Pancreas (tissue), 10 donors: ENCODE results near the gene SPHK2. TPM values are rescaled to one million over a fixed set of nuclear protein-coding genes. Genes with fewer than 3 reads are reported as not detected.

Source experiments
- ATAC-seq, 4 donors: fragments of 200-7000 bp; cut with Tn5 transposase; one replicate each; pipeline versions ENCODE4 v1.8.0 to v1.9.1; 2020; ENCODE audit warnings: mild to moderate bottlenecking in 4 of 4, moderate library complexity in 4 of 4
- DNase-seq, 6 donors: peaks; one replicate each; pipeline ENCODE4 v3.0.0-alpha.2; 2020
- FAIRE-seq: peaks from 2 replicates; lab custom pipeline; 2012; peaks lifted over from hg19 to GRCh38; lab: Jason Lieb, UNC
- H3K27ac ChIP-seq, 4 donors: fragments of 200-600 bp; sonication (generic); 1 replicate in 3 of 4; 2 replicates in 1 of 4; pipeline versions ENCODE4 v1.5.0 to v1.8.0; 2020
- H3K27me3 ChIP-seq, 4 donors: fragments of 200-600 bp; one replicate each; pipeline ENCODE4 v1.8.0; 2021
- H3K36me3 ChIP-seq, 3 donors: fragments of 200-600 bp; sonication (generic) in 1 of 3; one replicate each; pipeline versions ENCODE4 v1.5.0 to v1.8.0; 2020 to 2021
- H3K4me1 ChIP-seq, 3 donors: fragments of 200-600 bp; one replicate each; pipeline ENCODE4 v1.8.0; 2021
- H3K4me3 ChIP-seq, 4 donors: fragments of 200-600 bp; sonication (generic) in 2 of 4; one replicate each; pipeline versions ENCODE4 v1.5.0 to v1.8.0; 2020 to 2021
- H3K9me3 ChIP-seq, 4 donors: fragments of 200-600 bp; one replicate each; pipeline ENCODE4 v1.8.0; 2021
- WGBS, 2 donors: extraction: QIAGEN DNeasy Blood & Tissue Kit; methylation state at CpG; one replicate each; pipeline ENCODE4 v1.1.7; 2013; 5-methylcytosine and 5-hydroxymethylcytosine counted together
- intact Hi-C, 3 donors: fragments of 100-400 bp; cut with DNase I; formaldehyde crosslinking; loops; one replicate each; pipeline versions ENCODE4 v1.11.1 to v1.14.2; 2022
- polyA plus RNA-seq, 2 donors: library from polyadenylated mRNA; stranded (reverse); fragments of 200-250 nt; gene quantifications; one replicate each; pipeline ENCODE4 v1.2.3, GENCODE V29; 2013
- total RNA-seq, 6 donors: library from RNA; stranded (reverse); fragmentation: NEBNext Ultra II Directional in 4 of 6; extraction: Animal tissue kit (Norgen Biotek cat#: 25700) in 4 of 6; gene quantifications; one replicate each; pipeline versions ENCODE4 v1.2.1 to v1.2.4, GENCODE V29; 2021 to 2023
- TF ChIP-seq, protein P1 (sequence below), 4 donors: fragments of 200-600 bp; sonication (generic) in 3 of 4; IDR thresholded peaks; one replicate each; pipeline versions ENCODE4 v1.5.0 to v1.8.0; 2021; ENCODE audit warnings: antibody characterized with exemption in 4 of 4
- donor health status: healthy with polysubstance abuse.
- donor health status: DM: no; HTN: no; CAD: no; lungs with moderate emphysema.
- donor health status: DM: no; HTN: no; CAD: no.
- donor health status: control.
- donor health status: control.
- donor health status: Bipolar disorder and iron deficiency.
- donor health status: DM: yes; HTN: yes; CAD: no.
- donor health status: DM: no; HTN: no; CAD: no.
- donor health status: DM: no; HTN: no; CAD: no.
- donor health status: DM: yes; HTN: yes; CAD: no.

The SPHK2 gene
- total and polyA plus RNA-seq, 8 donors: 4.3 to 24.0 (median 7.5) TPM

DNA sequence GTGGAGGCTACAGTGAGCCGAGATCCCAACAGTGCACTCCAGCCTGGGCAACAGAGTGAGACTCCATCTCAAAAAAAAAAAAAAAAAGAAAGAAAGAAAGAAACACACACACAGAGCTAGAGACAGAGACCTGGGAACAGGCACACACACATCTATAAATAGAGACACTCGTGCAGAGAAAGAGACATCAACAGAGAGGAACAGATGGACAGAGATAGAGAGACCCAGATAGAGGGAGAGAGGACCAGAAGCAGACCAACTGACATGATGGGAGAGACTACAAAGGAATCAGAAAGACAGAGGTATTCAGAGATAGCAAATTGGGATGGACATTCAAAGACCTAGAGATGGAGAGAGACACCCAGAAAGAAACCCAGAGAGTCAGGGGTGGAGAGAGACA lies 28.8 kb downstream of the SPHK2 start:
- intact Hi-C loops: loop anchor here in 1 of 3 donors (10.0 kb wide), 1 partner anchor 197 kb away; no protein-coding TSS in a partner anchor
- TF ChIP-seq, protein P1, sequence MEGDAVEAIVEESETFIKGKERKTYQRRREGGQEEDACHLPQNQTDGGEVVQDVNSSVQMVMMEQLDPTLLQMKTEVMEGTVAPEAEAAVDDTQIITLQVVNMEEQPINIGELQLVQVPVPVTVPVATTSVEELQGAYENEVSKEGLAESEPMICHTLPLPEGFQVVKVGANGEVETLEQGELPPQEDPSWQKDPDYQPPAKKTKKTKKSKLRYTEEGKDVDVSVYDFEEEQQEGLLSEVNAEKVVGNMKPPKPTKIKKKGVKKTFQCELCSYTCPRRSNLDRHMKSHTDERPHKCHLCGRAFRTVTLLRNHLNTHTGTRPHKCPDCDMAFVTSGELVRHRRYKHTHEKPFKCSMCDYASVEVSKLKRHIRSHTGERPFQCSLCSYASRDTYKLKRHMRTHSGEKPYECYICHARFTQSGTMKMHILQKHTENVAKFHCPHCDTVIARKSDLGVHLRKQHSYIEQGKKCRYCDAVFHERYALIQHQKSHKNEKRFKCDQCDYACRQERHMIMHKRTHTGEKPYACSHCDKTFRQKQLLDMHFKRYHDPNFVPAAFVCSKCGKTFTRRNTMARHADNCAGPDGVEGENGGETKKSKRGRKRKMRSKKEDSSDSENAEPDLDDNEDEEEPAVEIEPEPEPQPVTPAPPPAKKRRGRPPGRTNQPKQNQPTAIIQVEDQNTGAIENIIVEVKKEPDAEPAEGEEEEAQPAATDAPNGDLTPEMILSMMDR (IDR thresholded peaks at IDR 0.05): no peak
- Histone ChIP-seq H3K4me1 (peaks cover 0 to 3% (median 0%) of the 10 kb centered on the region in 3 donors), H3K36me3 (no peaks in the 10 kb centered on the region), H3K27ac (no peak overlapping the region), H3K27me3 (no peaks in the 10 kb centered on the region), H3K9me3 (no peaks in the 10 kb centered on the region), H3K4me3 (no peak overlapping the region)
- FAIRE-seq (no peak), ATAC-seq (no peak), DNase-seq (no peak)
- WGBS, 2 donors: 68 to 70% methylated on average over 2 of the region's 2 CpGs

DNA sequence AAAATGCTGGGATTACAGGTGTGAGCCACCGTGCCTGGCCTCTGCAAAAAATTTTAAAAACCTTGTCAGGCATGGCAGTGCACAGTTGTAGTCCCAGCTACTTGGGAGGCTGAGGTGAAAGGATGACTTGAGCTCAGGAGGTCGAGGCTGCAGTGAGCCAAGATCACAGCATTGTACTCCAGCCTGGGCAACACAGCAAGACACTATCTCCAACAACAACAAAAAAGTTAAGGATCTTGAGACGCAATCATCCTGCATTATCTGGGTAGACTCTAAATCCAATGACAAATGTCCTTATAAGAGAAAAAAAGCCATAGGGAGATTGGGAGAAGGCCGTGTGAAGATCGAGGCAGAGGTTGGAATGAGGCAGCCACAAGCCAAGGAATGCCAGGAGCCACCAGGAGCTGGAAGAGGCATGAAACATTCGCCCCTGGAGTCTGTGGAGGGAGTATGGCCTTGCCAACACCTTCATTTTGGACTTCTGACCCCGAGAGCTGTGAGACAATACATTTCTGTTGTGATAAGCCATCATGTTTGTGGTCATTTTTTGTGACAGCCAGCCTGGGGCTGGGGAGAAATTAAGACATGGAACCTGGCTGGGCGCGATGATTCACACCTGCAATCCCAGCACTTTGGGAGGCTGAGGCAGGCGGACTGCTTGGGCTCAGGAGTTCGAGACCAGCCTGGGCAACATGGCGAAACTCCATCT lies 31.8 kb downstream of the SPHK2 start:
- FAIRE-seq: no peak
- Histone ChIP-seq H3K9me3 (no peaks in the 10 kb centered on the region), H3K27ac (no peak overlapping the region), H3K4me1 (no peaks in the 10 kb centered on the region), H3K36me3 (no peaks in the 10 kb centered on the region), H3K27me3 (no peaks in the 10 kb centered on the region), H3K4me3 (no peak overlapping the region)
- WGBS, 2 donors: 86 to 89% methylated on average over 12 of the region's 12 CpGs
- DNase-seq: no peak
- no peak for ATAC-seq
- intact Hi-C loops: loop anchor here in 1 of 3 donors (10.0 kb wide), 1 partner anchor 184 kb away; the partner anchor contains the start of gene HSD17B14
- TF ChIP-seq, protein P1 (IDR thresholded peaks at IDR 0.05): no peak

DNA sequence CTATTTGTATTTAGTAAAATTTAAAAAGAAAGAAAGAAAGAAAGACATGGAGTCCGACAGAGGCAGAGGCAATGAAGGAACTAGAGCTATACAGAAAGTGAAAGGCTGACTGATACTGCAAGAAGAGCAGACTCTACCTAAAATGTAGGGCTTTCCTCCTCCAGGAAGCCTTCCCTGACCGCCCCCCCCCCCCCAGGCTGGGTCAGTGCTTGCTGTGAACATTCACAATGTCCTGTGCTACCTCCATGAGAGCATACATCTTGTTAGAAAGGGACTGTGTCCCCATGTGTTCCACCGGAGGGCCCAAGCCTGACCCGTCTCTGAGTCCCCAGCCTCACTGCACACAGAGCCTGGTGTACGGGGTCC lies 32.4 kb downstream of the SPHK2 start:
- ATAC-seq (no peak), DNase-seq (no peak), FAIRE-seq (no peak)
- H3K36me3 ChIP-seq: no peaks in the 10 kb centered on the region
- no peaks in the 10 kb centered on the region for H3K4me1 ChIP-seq
- H3K27ac ChIP-seq: no peak overlapping the region
- TF ChIP-seq, protein P1 (IDR thresholded peaks at IDR 0.05): no peak
- no peaks in the 10 kb centered on the region for H3K9me3 ChIP-seq
- intact Hi-C loops: loop anchor here in 1 of 3 donors (10.0 kb wide), 1 partner anchor 183 kb away; the partner anchor contains the start of gene HSD17B14
- H3K27me3 ChIP-seq: no peaks in the 10 kb centered on the region
- WGBS, 2 donors: 77 to 93% methylated on average over 5 of the region's 5 CpGs
- no peak overlapping the region for H3K4me3 ChIP-seq

DNA sequence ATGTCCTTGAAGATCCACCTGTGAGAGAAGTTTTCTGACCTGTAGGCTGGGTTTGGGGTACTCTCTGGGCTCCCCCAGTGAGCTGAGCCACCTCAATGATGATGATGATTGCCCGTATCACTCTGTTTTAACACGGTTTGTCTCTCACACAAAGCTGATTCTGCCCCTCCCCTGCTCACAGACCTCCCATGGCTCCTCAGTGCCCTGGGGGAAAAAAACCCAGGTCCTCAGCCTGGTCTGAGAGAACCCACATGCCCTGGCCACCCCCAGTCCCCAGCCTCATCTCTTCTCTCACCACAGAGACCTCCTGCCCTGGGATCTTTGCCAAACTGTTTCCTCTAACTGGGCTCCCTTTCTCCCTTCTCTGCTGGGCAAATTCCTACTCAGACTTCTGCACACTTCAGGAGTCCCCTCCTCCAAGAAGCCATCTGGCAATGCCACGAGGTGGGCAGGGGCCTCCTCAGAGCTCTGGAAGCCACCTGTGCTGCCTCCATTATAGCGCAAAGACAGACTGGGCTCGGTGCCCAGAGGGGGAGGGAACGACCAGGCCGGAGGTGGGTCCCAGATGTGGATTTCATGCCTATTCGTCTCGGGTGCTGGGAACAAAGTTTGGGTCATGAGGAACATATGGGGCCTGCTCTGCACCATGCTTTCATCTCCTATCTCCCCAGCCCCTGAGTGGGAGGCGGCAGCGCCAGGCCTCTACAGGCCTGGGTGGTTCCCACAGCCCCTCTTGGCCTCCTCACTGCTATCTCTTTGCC lies 35.2 kb downstream of the SPHK2 start:
- H3K27me3 ChIP-seq: no peaks in the 10 kb centered on the region
- no peak for ATAC-seq

More for the DNA sequence above, 35.2 kb downstream of the SPHK2 start:
- no peak overlapping the region for H3K27ac ChIP-seq
- intact Hi-C loops: loop anchor here in 1 of 3 donors (10.0 kb wide), 1 partner anchor 180 kb away; the partner anchor contains the start of gene HSD17B14
- no peaks in the 10 kb centered on the region for H3K36me3 ChIP-seq
- TF ChIP-seq, protein P1 (IDR thresholded peaks at IDR 0.05): no peak
- H3K4me1 ChIP-seq: no peaks in the 10 kb centered on the region
- no peak for FAIRE-seq
- DNase-seq: no peak
- no peak overlapping the region for H3K4me3 ChIP-seq
- H3K9me3 ChIP-seq: no peaks in the 10 kb centered on the region
- WGBS, 2 donors: 46 to 55% methylated on average over 11 of the region's 11 CpGs
